GM12874 (cell line): ENCODE measurements around the gene RIPPLY2.

Source experiments
- TF ChIP-seq, protein P1 (sequence below): IDR thresholded peaks from 2 replicates; pipeline ENCODE4 v1.5.1; 2011; ENCODE audit warnings: low read depth, mild to moderate bottlenecking, control low read depth, low read length, moderate library complexity; ENCODE audit not compliant: insufficient read depth

RIPPLY2 gene

DNA sequence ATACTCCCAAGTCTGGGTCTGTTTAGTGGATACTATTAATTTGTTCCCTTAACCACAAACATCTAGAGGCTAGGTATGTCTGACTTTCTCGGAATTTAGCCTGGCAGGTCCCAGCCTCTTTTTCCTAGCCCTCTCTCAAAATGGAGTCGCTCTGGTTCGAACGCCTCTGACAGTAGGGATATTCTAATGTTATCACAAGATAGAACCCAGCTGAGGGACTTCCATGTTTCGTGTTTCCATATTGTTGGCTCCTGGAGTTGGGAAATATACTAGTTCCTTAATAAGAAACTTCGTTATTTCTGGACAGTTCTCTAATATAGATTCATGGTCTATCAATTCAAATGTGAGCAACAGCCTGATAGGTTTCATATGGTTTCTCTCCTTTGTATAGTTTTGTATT, 22.7 kb downstream of the RIPPLY2 start:
- TF ChIP-seq, protein P1, sequence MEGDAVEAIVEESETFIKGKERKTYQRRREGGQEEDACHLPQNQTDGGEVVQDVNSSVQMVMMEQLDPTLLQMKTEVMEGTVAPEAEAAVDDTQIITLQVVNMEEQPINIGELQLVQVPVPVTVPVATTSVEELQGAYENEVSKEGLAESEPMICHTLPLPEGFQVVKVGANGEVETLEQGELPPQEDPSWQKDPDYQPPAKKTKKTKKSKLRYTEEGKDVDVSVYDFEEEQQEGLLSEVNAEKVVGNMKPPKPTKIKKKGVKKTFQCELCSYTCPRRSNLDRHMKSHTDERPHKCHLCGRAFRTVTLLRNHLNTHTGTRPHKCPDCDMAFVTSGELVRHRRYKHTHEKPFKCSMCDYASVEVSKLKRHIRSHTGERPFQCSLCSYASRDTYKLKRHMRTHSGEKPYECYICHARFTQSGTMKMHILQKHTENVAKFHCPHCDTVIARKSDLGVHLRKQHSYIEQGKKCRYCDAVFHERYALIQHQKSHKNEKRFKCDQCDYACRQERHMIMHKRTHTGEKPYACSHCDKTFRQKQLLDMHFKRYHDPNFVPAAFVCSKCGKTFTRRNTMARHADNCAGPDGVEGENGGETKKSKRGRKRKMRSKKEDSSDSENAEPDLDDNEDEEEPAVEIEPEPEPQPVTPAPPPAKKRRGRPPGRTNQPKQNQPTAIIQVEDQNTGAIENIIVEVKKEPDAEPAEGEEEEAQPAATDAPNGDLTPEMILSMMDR = no peak

DNA sequence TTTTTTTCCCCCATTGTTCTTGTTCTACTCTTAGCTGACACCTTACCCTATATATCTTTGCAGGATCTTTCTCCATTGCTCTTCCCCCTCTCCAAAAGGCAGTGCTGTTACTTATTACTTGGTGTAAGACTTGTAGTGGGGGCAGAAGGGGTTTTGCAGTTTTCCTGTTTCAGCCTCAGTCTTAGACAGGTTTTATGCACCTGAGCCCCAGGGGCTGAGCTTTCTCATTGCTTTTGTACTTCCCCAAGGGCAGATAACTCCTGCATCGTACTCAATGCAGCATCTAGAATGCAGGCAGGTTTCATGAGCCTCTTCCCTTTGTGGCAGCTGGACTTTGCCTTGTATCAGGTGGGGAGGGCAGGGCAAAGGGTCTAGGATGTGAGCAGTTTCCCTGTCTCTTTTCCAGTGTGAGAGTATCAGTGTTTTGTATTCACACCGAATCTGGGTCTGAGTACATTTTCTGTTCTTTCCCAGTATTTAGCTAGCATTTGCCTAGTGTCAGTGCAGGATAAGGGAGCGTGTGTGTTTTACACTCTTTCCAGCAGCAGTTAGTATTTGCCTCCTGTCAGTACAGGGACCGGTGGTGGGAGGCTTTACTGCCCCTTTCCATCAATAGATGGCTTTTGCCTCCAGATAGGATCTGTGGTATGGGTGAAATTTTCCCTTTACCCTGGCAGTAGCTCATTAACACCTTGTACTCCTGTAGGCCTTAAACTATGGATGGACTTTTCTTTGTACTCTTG, 25.9 kb downstream of the RIPPLY2 start:
- TF ChIP-seq, protein P1 = no peak

DNA sequence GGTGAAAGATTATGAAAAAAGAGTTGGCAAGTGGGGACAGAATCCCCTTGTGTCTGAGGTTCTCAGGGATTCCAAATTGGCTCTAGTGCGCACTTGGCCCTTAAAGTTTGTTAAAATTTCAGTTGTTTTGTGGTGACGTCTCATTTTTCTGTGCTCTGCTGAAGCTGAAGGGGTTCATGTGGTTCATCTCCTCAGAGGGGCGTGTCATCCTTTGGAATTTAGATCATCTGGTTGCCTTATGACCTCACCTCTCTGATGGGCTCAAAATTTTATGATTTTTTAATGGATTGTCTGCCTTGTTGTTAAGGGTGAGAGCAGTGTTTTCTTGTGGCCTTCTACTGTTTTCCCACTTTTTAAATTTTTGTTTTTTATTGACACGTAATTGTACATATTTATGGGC, 26.6 kb downstream of the RIPPLY2 start:
- TF ChIP-seq, protein P1 = no peak

DNA sequence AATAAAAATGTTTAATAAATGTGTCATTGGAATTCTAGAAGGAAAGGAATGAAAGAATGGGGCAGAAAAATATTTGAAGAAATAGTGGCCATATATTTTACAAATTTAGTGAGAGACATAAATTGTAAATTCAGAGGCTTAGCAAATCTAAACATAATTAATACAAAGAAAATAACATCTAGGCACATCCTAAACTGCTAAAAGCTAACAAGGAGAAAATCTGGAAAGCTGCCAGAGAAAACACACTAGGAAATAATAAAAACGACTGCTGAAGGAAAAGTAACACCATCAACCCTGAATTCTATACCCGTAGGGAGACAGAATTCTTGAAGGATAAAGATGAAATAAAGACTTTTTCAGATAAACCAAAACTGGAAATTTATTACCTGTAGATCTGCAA, 30.1 kb downstream of the RIPPLY2 start:
- TF ChIP-seq, protein P1 = no peak

DNA sequence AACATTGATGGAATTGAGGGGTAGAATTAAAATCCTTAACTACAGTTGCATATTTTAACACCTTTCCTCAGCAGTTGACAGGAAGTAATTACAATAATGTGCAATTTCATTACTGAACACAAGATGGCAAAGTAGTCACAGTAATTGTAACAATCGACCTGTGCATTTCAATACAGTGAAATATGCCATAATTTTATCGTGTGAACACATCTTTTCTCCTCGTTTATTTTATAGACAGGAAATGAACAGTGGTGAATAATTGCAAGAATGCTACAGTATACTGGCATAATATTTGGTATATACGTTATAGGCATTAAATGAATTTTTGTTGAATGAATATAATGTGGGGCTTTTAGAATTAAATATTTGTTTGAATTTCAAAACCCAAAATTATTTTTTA, 31.4 kb downstream of the RIPPLY2 start:
- TF ChIP-seq, protein P1 = peak; percentile 27; the same call in 1 of the 2 replicates

DNA sequence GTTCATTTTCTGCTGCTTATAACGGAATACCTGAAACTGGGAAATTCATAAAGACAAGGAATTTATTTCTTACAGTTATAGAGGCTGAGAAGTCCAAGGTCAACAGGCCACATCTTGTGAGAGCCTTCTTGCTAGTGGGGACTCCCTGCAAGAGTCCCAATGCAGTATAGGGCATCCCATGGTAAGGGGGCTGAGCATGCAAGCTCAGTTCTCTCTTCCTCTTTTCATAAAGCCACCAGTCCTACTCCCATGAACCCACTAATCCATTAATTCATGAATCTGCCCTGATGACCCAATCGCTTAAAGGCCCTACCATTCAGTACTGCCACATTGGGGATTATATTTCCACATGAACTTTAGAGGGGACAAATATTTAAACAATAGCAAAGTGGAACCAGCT, 32.8 kb downstream of the RIPPLY2 start:
- TF ChIP-seq, protein P1 = no peak

DNA sequence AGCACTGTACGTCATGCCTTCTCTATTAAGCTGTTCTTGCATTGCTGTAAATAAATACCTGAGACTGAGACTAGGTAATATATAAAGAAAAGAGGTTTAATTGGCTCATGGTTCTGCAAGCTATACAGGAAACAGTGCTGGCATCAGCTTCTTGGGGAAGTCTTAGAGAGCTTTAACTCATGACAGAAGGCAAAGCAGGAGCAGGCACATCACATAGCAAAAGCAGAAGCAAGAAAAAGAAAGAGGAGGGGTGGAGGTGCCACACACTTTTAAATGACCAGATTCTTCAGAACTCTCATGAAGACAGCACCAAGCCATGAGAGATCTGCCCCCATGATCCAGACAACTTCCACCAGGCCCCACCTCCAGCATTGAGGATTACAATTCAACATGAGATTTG, 36.5 kb downstream of the RIPPLY2 start:
- TF ChIP-seq, protein P1 = no peak
